GM21367 (cell line): Measurements from ENCODE around the gene GFPT2.

Experiments
- ATAC-seq: cut with Tn5 transposase; IDR thresholded peaks from one replicate; pipeline ENCODE4 v1.9.1; 2021; ENCODE audit not compliant: unreplicated experiment

Gene GFPT2

DNA sequence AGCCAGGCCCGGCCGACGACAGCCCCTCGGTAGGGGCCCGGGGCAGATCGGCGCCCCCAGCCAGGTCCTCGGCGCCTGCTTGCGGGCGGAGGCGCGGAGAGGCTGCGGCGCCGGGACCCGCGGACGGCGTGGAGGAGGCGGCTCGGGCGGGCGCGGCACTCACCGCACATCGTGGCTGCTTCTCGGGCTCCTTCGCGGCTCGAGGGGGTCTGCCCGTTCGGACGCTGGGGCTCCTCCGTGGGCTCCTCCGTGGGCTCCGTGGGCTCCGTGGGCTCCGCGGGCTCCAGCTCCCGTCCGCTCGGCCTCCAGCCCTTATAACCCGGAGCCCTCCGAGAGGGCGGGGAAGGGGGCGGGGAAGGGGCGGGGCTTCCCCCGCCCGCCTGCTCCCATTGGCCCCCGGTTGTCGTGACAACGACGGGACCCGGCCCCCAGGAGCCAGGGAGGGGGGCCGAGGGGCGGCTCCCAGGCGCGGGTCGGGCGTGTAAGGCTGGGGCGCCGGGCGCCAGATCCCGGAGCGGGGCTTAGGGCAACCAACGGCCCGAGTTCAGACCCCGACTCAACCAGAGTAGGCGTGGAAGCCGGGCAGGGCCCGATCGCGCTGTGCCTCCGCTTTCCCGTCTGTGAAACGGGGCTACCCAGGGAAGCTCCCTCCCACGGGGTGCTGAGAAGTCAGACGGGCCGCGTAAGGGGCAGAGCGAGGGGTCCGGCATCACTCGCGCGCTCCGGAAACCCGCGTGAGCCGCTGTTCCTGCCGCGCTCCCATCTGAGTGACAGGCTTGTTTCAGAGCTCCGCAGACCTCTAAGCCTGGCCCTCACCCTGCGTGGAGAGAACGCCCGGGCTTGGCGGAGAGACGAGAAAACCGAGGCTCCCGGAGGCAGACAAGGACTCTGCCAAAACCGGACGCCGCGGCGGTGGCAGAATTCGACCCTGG is at the start of gene GFPT2:
Gene GFPT2, minus strand, starts transcription at position 289 of the 932 bp plus-strand sequence. Its CDS starts 119 bp downstream, at position 170.
- ATAC-seq = peak; percentile 55

DNA sequence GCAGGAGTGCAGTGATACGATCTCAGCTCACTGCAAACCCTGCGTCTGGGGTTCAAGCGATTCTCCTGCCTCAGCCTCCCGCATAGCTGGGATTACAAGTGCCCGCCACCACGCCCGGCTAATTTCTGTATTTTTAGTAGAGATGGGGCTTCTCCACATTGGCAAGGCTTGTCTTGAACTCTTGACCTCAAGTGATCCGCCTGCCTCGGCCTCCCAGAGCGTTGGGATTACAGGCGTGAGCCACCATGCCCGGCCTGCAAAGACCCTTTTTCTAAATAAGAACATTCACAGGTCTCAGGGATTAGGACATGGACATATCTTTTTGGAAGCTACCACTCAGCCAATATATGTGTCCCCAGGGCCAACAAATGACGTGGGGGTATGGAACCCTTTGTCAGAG is 49.6 kb upstream of the GFPT2 start:
- no peak for ATAC-seq

- ATAC-seq = no peak
Measured at GRCh38 chr5:180401229-180401907, 48.2 kb upstream of the GFPT2 start.

DNA sequence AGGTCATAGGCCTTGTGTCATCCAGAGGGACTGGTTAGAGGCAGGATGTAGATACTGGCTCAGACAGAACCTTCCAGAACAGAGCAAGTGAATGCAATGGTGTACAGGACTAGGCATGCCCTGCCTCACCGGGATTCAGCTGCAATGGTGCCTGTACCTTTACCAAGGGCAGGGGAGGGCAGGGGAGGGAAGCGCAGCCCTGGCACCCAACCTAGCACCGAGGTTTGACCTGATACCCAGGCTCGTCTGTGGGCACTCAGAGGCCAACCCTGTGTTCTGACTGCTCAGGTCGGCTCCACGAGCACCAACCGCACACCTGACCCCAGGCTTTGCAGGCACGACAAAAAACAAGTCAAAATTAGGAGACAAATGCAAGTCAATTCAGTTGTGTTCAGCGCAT is 47.3 kb upstream of the GFPT2 start:
- no peak for ATAC-seq

GRCh38 chr5:180399401-180400215 is 46.5 kb upstream of the GFPT2 start:
- no peak for ATAC-seq

DNA sequence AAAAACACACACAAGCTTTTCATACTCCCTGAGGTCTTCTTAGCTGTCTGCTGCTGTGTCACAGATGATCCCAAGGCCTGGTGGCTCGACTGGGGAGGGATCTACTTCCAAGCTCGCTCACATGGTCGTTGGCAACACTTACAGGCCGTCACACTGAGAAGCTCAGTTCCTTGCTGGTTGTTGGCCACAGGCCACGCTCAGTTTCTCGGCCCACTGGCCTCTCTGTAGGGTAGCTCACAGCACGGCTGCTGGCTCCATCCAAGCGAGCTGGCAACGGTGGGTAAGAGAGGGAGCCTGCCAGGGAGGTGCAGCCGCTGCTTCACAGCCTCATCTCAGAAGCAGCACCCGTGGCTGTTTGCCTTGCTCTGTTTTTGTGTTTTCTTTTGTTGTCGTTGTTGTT is 43.8 kb upstream of the GFPT2 start:
- no peak for ATAC-seq

GRCh38 chr5:180395540-180396274 is 42.6 kb upstream of the GFPT2 start:
- ATAC-seq = no peak

GRCh38 chr5:180394031-180394636 is 41.0 kb upstream of the GFPT2 start:
- ATAC-seq = no peak

DNA sequence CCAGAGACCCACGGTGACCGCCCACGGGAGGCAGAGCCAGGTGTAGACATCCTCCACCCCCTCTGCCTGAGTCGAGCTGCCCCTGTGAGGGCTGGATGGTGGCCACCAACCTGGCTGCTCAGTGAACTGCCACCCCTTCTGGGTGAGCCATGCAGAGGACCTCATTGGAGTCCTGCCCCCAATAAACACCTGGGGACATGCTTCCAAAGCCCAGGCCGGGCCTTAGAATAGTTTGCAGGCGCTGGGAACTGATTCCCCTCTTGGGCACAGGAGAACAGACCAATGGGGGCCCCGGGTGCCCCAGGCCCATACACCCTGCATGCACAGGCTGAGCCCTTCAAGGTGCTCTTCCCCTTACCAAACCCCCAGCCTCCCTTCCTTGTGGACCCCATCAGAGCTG is 38.1 kb upstream of the GFPT2 start:
- ATAC-seq = no peak

GRCh38 chr5:180390441-180391190 is 37.5 kb upstream of the GFPT2 start:
- no peak for ATAC-seq

DNA sequence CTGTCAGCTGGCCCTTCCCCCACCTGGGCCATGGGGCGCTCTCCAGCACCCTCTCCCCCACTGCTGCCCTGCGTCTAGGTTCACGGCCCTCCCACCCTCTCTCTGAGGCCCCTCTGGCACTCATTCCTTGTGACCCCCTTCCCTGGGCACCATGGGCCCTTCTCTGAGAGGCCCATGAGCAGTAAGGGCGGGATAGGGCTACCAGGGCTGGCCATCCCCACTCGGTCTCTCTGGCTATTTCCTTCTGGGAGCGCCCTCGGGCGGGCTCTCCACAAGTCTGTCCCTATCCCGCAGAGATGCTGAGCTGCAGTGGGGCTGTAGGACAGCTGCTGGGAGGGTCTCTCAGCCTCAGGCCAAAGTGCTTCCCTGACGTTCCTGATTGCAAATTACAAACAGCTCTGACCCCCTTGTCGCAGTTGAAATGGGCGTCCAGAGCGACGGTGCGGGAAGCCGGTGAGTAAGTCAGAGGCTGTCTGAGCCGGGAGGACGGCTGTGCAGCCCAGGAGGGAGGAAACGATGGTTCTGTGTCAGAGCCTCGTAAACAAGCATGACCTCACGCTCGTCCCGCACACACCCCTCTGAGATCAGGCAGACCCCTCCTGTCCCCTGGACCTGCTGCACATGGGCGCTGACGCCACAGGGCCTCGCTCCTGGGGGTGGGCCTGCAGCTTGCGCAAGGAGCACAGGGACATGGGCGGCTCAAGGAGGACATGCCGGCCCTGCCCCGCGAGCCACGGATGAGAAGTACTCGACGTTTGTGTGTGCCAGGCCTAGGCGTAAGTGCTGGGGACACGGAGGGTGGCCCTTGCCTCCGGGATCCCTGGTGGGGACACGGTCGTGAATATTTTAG is 36.3 kb upstream of the GFPT2 start:
- ATAC-seq = no peak

DNA sequence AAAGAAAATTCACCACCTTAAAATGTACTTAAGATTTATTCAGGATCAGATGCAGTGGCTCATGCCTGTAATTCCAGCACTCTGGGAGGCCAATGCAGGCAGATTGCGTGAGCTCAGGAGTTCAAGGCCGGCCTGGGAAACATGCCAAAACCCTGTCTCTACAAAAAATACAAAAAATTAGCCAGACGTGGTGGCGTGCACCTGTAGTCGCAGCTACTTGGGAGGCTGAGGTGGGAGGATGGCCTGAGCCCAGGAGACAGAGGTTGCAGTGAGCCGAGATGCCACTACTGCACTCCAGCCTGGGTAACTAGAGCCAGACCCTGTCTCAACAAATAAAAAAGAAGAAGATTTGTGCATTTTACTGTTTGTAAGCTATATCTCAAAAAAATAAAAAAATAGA is 34.7 kb upstream of the GFPT2 start:
- no peak for ATAC-seq

- ATAC-seq = no peak
Measured at GRCh38 chr5:180382926-180383325, 29.8 kb upstream of the GFPT2 start.

GRCh38 chr5:180381851-180382480 is 28.8 kb upstream of the GFPT2 start:
- ATAC-seq = no peak

- no peak for ATAC-seq
Measured at GRCh38 chr5:180381428-180381827, 28.3 kb upstream of the GFPT2 start.

- no peak for ATAC-seq
Measured at GRCh38 chr5:180380856-180381255, 27.7 kb upstream of the GFPT2 start.

DNA sequence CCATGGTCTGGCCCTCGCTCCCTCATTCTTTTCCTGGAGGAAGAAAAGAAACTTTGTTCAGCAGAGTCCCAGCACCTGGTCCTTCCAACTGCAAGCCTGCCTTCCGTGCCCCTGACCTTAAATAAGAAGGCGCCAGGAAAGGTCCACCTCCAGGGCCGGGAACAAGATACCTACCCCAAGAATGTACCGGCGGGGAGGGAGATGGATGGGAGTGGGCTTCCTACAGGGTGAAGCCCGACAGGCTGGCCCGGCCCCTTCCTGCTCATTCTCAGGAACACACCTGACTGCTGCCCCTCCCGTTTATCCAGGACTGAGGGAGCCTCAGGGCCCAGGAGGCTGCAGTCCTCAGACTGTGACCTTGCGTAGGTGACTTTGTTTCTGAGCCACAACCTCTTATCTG is 27.3 kb upstream of the GFPT2 start:
- no peak for ATAC-seq

DNA sequence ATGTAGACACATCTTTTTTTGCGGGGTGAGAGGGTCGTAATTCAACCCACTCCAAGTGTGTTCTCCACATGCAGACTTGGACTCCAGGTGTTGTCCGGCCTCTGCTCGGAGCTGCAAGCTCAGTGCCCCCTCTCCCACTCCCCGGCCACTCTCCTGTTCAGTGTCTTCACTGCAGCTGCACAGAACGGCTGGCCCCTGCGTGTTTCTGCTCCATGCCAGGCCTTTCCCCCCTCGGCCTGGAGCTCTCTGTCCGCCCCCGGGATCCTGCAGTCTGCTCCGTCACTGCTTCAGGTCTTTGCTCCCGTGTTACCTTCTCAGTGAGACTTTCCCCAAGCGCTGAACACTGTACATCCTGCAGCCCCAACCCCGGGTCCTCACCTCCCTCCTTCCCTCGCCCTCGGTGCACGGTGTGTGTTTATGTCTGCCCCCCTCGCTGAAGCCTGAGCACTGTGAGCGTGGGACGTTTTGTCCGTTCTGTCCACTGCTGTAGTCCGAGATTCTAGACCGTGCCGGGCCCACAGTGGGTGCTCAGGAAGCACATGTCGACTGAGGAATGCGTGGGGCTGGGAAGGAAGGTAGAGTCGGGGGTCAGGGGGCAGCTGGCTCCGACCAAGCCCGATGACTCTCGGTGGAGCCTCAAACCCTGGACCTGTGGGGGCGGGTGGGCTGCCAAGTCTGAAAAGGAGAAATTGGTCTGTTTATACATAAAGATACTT is 26.4 kb upstream of the GFPT2 start:
- no peak for ATAC-seq
